IMR-90 (cell line): ENCODE data around the gene DICER1.

Experiments
- CEBPB ChIP-seq: IDR thresholded peaks from 2 replicates; pipeline ENCODE4 v1.6.1; 2012; ENCODE audit warnings: low read depth, low read length, improper control_type of control experiment
- CTCF ChIP-seq: conservative IDR thresholded peaks from 2 replicates; pipeline ENCODE4 v1.5.1; 2012; ENCODE audit warnings: mild to moderate bottlenecking, low read depth, low read length, improper control_type of control experiment
- ELK1 ChIP-seq: fragments of 150-350 bp; IDR thresholded peaks from 2 replicates; pipeline ENCODE4 v1.6.1; 2016; ENCODE audit warnings: low read depth, mild to moderate bottlenecking, low read length, moderate library complexity, borderline replicate concordance
- MAFK ChIP-seq: IDR thresholded peaks from 2 replicates; pipeline ENCODE4 v1.6.1; 2012; ENCODE audit warnings: low read depth, low read length, improper control_type of control experiment
- MXI1 ChIP-seq: IDR thresholded peaks from 2 replicates; pipeline ENCODE4 v1.6.1; 2012; ENCODE audit warnings: low read depth, mild to moderate bottlenecking, low read length, moderate library complexity, borderline replicate concordance
- NFE2L2 ChIP-seq: fragments of 150-350 bp; IDR thresholded peaks from 2 replicates; pipeline ENCODE4 v1.6.1; 2016; ENCODE audit warnings: low read depth, mild to moderate bottlenecking, low read length
- POLR2A ChIP-seq: IDR thresholded peaks from 2 replicates; pipeline ENCODE4 v1.6.1; 2012; ENCODE audit warnings: mild to moderate bottlenecking, low read depth, low read length
- RAD21 ChIP-seq: IDR thresholded peaks from 2 replicates; pipeline ENCODE4 v1.6.1; 2012; ENCODE audit warnings: low read length, improper control_type of control experiment
- RCOR1 ChIP-seq: IDR thresholded peaks from 2 replicates; pipeline ENCODE4 v1.6.1; 2012; ENCODE audit warnings: mild to moderate bottlenecking, low read length, improper control_type of control experiment; ENCODE audit not compliant: insufficient replicate concordance
- RFX5 ChIP-seq: IDR thresholded peaks from 2 replicates; pipeline ENCODE4 v1.8.0; 2012; ENCODE audit warnings: low read depth, mild to moderate bottlenecking, low read length, moderate library complexity
- USF2 ChIP-seq: fragments of 150-350 bp; IDR thresholded peaks from 2 replicates; pipeline ENCODE4 v1.6.1; 2017; ENCODE audit warnings: mild to moderate bottlenecking, antibody characterized with exemption, low read length, low read depth

- TF ChIP-seq POLR2A = no peak
- no peak for TF ChIP-seq USF2
- no peak for TF ChIP-seq RAD21
- TF ChIP-seq MAFK = peak; percentile 72
- TF ChIP-seq CTCF = no peak
- no peak for TF ChIP-seq MXI1
- no peak for TF ChIP-seq RCOR1
- TF ChIP-seq CEBPB = no peak
- no peak for TF ChIP-seq RFX5
- no peak for TF ChIP-seq ELK1
- TF ChIP-seq NFE2L2 = no peak
Observed at GRCh38 chr14:95107711-95108110, 49.6 kb downstream of the DICER1 start.
